ENCODE data around the gene TENT4A.

TENT4A gene

GRCh38 chr5:6680922-6681321, 32.3 kb upstream of the TENT4A start:
- DNase-seq (ENCODE audit: low read depth): no peak

GRCh38 chr5:6681682-6682081, 31.6 kb upstream of the TENT4A start:
- DNase-seq (ENCODE audit: low read depth): no peak
- no peak for TF ChIP-seq CTCF (IDR thresholded peaks at IDR 0.05; ENCODE audit: low read depth, low read length)
- TF ChIP-seq MAX (IDR thresholded peaks at IDR 0.05; ENCODE audit: low read depth, low read length): no peak
- no peak for TF ChIP-seq MYC (IDR thresholded peaks at IDR 0.05; ENCODE audit: low read depth, low read length)
- TF ChIP-seq POLR2A (IDR thresholded peaks at IDR 0.05; ENCODE audit: extremely low read depth, insufficient read length): no peak
- H3K4me3 ChIP-seq (ENCODE audit: low read depth, low read length): no peak overlapping the region

More at GRCh38 chr5:6680922-6681321, 32.3 kb upstream of the TENT4A start:
- no peak overlapping the region for H3K4me3 ChIP-seq (ENCODE audit: low read depth, low read length)
- no peak for TF ChIP-seq POLR2A (IDR thresholded peaks at IDR 0.05; ENCODE audit: extremely low read depth, insufficient read length)
- no peak for TF ChIP-seq MAX (IDR thresholded peaks at IDR 0.05; ENCODE audit: low read depth, low read length)
- no peak for TF ChIP-seq CTCF (IDR thresholded peaks at IDR 0.05; ENCODE audit: low read depth, low read length)

- H3K4me3 ChIP-seq (ENCODE audit: low read depth, low read length): no peak overlapping the region
- TF ChIP-seq MYC (IDR thresholded peaks at IDR 0.05; ENCODE audit: low read depth, low read length): no peak
- TF ChIP-seq CTCF (IDR thresholded peaks at IDR 0.05; ENCODE audit: low read depth, low read length): no peak
- no peak for TF ChIP-seq MAX (IDR thresholded peaks at IDR 0.05; ENCODE audit: low read depth, low read length)
- no peak for TF ChIP-seq POLR2A (IDR thresholded peaks at IDR 0.05; ENCODE audit: extremely low read depth, insufficient read length)
- DNase-seq (ENCODE audit: low read depth): no peak
These were observed 31.0 kb upstream of the TENT4A start for GRCh38 chr5:6682239-6682638.

- no peak overlapping the region for H3K4me3 ChIP-seq (ENCODE audit: low read depth, low read length)
- no peak for DNase-seq (ENCODE audit: low read depth)
- TF ChIP-seq POLR2A (IDR thresholded peaks at IDR 0.05; ENCODE audit: extremely low read depth, insufficient read length): no peak
- no peak for TF ChIP-seq MYC (IDR thresholded peaks at IDR 0.05; ENCODE audit: low read depth, low read length)
- no peak for TF ChIP-seq CTCF (IDR thresholded peaks at IDR 0.05; ENCODE audit: low read depth, low read length)
- TF ChIP-seq MAX (IDR thresholded peaks at IDR 0.05; ENCODE audit: low read depth, low read length): no peak
These were observed 30.0 kb upstream of the TENT4A start for GRCh38 chr5:6683241-6683640.

- TF ChIP-seq POLR2A (IDR thresholded peaks at IDR 0.05; ENCODE audit: extremely low read depth, insufficient read length) (no peak), MAX (IDR thresholded peaks at IDR 0.05; ENCODE audit: low read depth, low read length) (no peak), CTCF (IDR thresholded peaks at IDR 0.05; ENCODE audit: low read depth, low read length) (no peak), MYC (IDR thresholded peaks at IDR 0.05; ENCODE audit: low read depth, low read length) (no peak)
- H3K4me3 ChIP-seq (ENCODE audit: low read depth, low read length): no peak overlapping the region
- DNase-seq (ENCODE audit: low read depth): no peak
These were observed 29.2 kb upstream of the TENT4A start for GRCh38 chr5:6684075-6684474.

- no peak for DNase-seq (ENCODE audit: low read depth)
- TF ChIP-seq MYC (IDR thresholded peaks at IDR 0.05; ENCODE audit: low read depth, low read length) (no peak), CTCF (IDR thresholded peaks at IDR 0.05; ENCODE audit: low read depth, low read length) (no peak), POLR2A (IDR thresholded peaks at IDR 0.05; ENCODE audit: extremely low read depth, insufficient read length) (no peak), MAX (IDR thresholded peaks at IDR 0.05; ENCODE audit: low read depth, low read length) (no peak)
- no peak overlapping the region for H3K4me3 ChIP-seq (ENCODE audit: low read depth, low read length)
These were observed 26.7 kb upstream of the TENT4A start for GRCh38 chr5:6686501-6686900.

All from NB4 (cell line).